A673 (cell line): ENCODE data around the gene ZNF160. TPM values are rescaled to one million over a fixed set of nuclear protein-coding genes. Genes with fewer than 3 reads are reported as not detected.

Source experiments
- total RNA-seq: library from RNA; stranded (reverse); gene quantifications from 2 replicates; pipeline ENCODE4 v1.2.3, GENCODE V29; 2021

ZNF160 gene
- total RNA-seq, 1 experiment from 2014 or later = 17.4 TPM

Other genes starting within 250 kb of the ZNF160 start
- gene ZNF468, start 245.8 kb downstream of the ZNF160 start, total RNA-seq = 11.3 and 14.4 TPM in 2 replicates
- 9.2 and 12.2 TPM in 2 replicates for gene ZNF320, start 205.8 kb downstream of the ZNF160 start, total RNA-seq
- gene ZNF888, start 180.0 kb downstream of the ZNF160 start, total RNA-seq = 3.4 and 4.6 TPM in 2 replicates
- 6.4 and 6.6 TPM in 2 replicates for gene ZNF816, start 140.5 kb downstream of the ZNF160 start, total RNA-seq
- gene ERVV-1, start 89.5 kb downstream of the ZNF160 start, total RNA-seq = not detected in 2 replicates
- gene ERVV-2, start 58.7 kb downstream of the ZNF160 start, total RNA-seq = not detected in 2 replicates
- gene ZNF415, start 29.5 kb upstream of the ZNF160 start, total RNA-seq = 1.7 TPM in 2 replicates
- 1.8 and 4.6 TPM in 2 replicates for gene ZNF347, start 55.6 kb upstream of the ZNF160 start, total RNA-seq
- 1.2 and 1.5 TPM in 2 replicates for gene ZNF665, start 89.9 kb upstream of the ZNF160 start, total RNA-seq
- 5.4 and 6.1 TPM in 2 replicates for gene ZNF677, start 151.5 kb upstream of the ZNF160 start, total RNA-seq
- not detected in 2 replicates for gene VN1R2, start 154.9 kb upstream of the ZNF160 start, total RNA-seq
- not detected in 2 replicates for gene VN1R4, start 164.3 kb upstream of the ZNF160 start, total RNA-seq
- gene ZNF845, start 230.3 kb upstream of the ZNF160 start, total RNA-seq = 7.7 and 8.6 TPM in 2 replicates